K562 (cell line): ENCODE measurements around the gene MRPL37. TPM values are rescaled to one million over a fixed set of nuclear protein-coding genes. Genes with fewer than 3 reads are reported as not detected.
A peak's percentile ranks its signal among the peaks of the same experiment; 100 is the strongest.

Source experiments
- ATAC-seq: fragments of 200-7000 bp; cut with Tn5 transposase; 3 replicates; pipeline ENCODE4 v1.9.1; 2020; ENCODE audit warnings: moderate library complexity
- BruUV-seq: library from RNA; stranded (reverse); fragments of 400-500 nt; replicated peaks from 2 replicates; lab custom pipeline; 2021; lab: Mats Ljungman, UMichigan
- CTCF ChIA-PET: fragments of 300-600 bp; formaldehyde crosslinking; extraction: SDS; loops from one replicate; lab custom pipeline; 2021; ENCODE audit warnings: low intra/inter-chr PET ratio; lab: Yijun Ruan, JAX
- POLR2A ChIA-PET: fragments of 300-600, 350-650 bp; sonication (Branson Sonifier 250); formaldehyde crosslinking; extraction: SDS; loops from one replicate; lab custom pipeline; 2021; ENCODE audit warnings: antibody characterized with exemption, inconsistent platforms; lab: Yijun Ruan, JAX
- DNase-seq, 4 experiments: peaks; one replicate each; pipeline versions ENCODE4 v3.0.0 to v3.0.0-alpha.2; 2011 to 2018; ENCODE audit warnings: low spot score in 3 of 4, mixed read lengths in 3 of 4; ENCODE audit errors: extremely low read depth in 1 of 4
- FAIRE-seq: peaks from 2 replicates; lab custom pipeline; 2011; peaks lifted over from hg19 to GRCh38; lab: Jason Lieb, UNC
- H2AFZ ChIP-seq: 2 replicates; pipeline ENCODE4 v1.6.0; 2011; ENCODE audit warnings: low read depth, low read length, control low read depth, inconsistent platforms
- H3K27ac ChIP-seq: fragments of 200-600 bp; 3 replicates; pipeline ENCODE4 v1.8.0; 2011; ENCODE audit warnings: low read depth, mild to moderate bottlenecking, control low read depth, inconsistent platforms, low read length, moderate library complexity, mixed read lengths; ENCODE audit errors: extremely low read depth
- H3K27me3 ChIP-seq, 2 experiments: fragments of 300-600 bp in 1 of 2; 2 replicates in 1 of 2; 3 replicates in 1 of 2; pipeline versions ENCODE4 v1.6.0 to v1.8.0; 2011; ENCODE audit warnings: inconsistent platforms in 2 of 2, low read length in 2 of 2, mild to moderate bottlenecking in 1 of 2, mixed read lengths in 1 of 2, moderate library complexity in 1 of 2; ENCODE audit not compliant: control insufficient read depth in 2 of 2, insufficient read depth in 2 of 2
- H3K36me3 ChIP-seq: fragments of 300-600 bp; 3 replicates; pipeline ENCODE4 v1.8.0; 2011; ENCODE audit warnings: mild to moderate bottlenecking, low read length, inconsistent platforms; ENCODE audit not compliant: control insufficient read depth, insufficient read depth
- H3K4me1 ChIP-seq, 2 experiments: fragments of 200-600 bp in 1 of 2; replicated peaks in 1 of 2; 2 replicates in 1 of 2; 3 replicates in 1 of 2; pipeline versions ENCODE4 v1.5.1 to v1.8.0; 2011; ENCODE audit warnings: inconsistent platforms in 2 of 2, low read length in 2 of 2, mild to moderate bottlenecking in 1 of 2, mixed read lengths in 1 of 2, moderate library complexity in 1 of 2; ENCODE audit not compliant: control insufficient read depth in 2 of 2, insufficient read depth in 2 of 2
- H3K4me2 ChIP-seq: 2 replicates; pipeline ENCODE4 v1.6.1; 2011; ENCODE audit warnings: low read length, control low read depth, inconsistent platforms, mixed read lengths; ENCODE audit not compliant: insufficient read depth
- H3K4me3 ChIP-seq: fragments of 200-600 bp; sonication (generic), shearing (Covaris generic); 2 replicates; pipeline ENCODE4 v1.5.1; 2016; ENCODE audit warnings: control low read depth, inconsistent platforms
- H3K79me2 ChIP-seq: fragments of 200-600 bp; 3 replicates; pipeline ENCODE4 v1.8.0; 2011; ENCODE audit warnings: low read length, inconsistent platforms; ENCODE audit not compliant: control insufficient read depth, insufficient read depth
- H3K9ac ChIP-seq, 2 experiments: 2 replicates each; pipeline versions ENCODE4 v1.6.0 to v1.6.1; 2011; ENCODE audit warnings: low read depth in 2 of 2, low read length in 2 of 2, control low read depth in 1 of 2, inconsistent platforms in 1 of 2, mild to moderate bottlenecking in 1 of 2, mixed read lengths in 1 of 2; ENCODE audit not compliant: insufficient read depth in 1 of 2
- H3K9me1 ChIP-seq: one replicate; pipeline ENCODE4 v1.6.0; 2011; ENCODE audit warnings: inconsistent platforms, mild to moderate bottlenecking, low read length, moderate library complexity; ENCODE audit not compliant: control insufficient read depth, insufficient read depth
- H3K9me3 ChIP-seq: replicated peaks from 2 replicates; pipeline ENCODE4 v1.5.1; 2011; ENCODE audit warnings: low read depth, low read length, inconsistent platforms; ENCODE audit not compliant: control insufficient read depth, insufficient read depth
- H4K20me1 ChIP-seq: replicated peaks from 2 replicates; pipeline ENCODE4 v1.6.1; 2011; ENCODE audit warnings: low read length, inconsistent platforms, mixed read lengths; ENCODE audit not compliant: control insufficient read depth, insufficient read depth
- BCOR ChIP-seq: fragments of 450-650 bp; IDR thresholded peaks from 2 replicates; pipeline ENCODE4 v1.6.1; 2016
- BRCA1 ChIP-seq, 2 experiments: fragments of 450-650 bp in 1 of 2; sonication (generic) in 1 of 2; formaldehyde crosslinking in 1 of 2; IDR thresholded peaks; 2 replicates each; pipeline versions ENCODE4 v1.5.0 to v1.6.1; 2017 to 2020; ENCODE audit warnings: mild to moderate bottlenecking in 1 of 2, missing genetic modification reagents in 1 of 2
- CSDE1 ChIP-seq, 2 experiments: fragments of 450-650 bp; IDR thresholded peaks; 2 replicates each; pipeline ENCODE4 v1.6.1; 2016; ENCODE audit warnings: mild to moderate bottlenecking in 1 of 2
- MAZ ChIP-seq, 2 experiments: fragments of 450-650 bp in 1 of 2; sonication (generic) in 1 of 2; formaldehyde crosslinking; IDR thresholded peaks in 1 of 2; conservative IDR thresholded peaks in 1 of 2; 2 replicates each; pipeline versions ENCODE4 v1.4.0 to v1.5.0; 2020; ENCODE audit warnings: mild to moderate bottlenecking in 1 of 2, missing genetic modification reagents in 1 of 2
- NCOA6 ChIP-seq: fragments of 450-650 bp; IDR thresholded peaks from 2 replicates; pipeline ENCODE4 v1.6.1; 2017; ENCODE audit warnings: mild to moderate bottlenecking
- SMAD1 ChIP-seq: fragments of 150-350 bp; IDR thresholded peaks from 2 replicates; pipeline ENCODE4 v1.6.1; 2014; ENCODE audit warnings: low read length, low read depth; ENCODE audit not compliant: partially characterized antibody
- TEAD4 ChIP-seq, 2 experiments: sonication (generic) in 1 of 2; formaldehyde crosslinking in 1 of 2; IDR thresholded peaks; 2 replicates each; pipeline versions ENCODE4 v1.6.1 to v1.8.0; 2012 to 2022; ENCODE audit warnings: borderline replicate concordance in 1 of 2, inconsistent platforms in 1 of 2, low read length in 1 of 2, mild to moderate bottlenecking in 1 of 2, missing genetic modification reagents in 1 of 2
- TOE1 ChIP-seq, 2 experiments: fragments of 450-650 bp in 1 of 2; sonication (generic) in 1 of 2; formaldehyde crosslinking in 1 of 2; IDR thresholded peaks; 2 replicates each; pipeline versions ENCODE4 v1.7.1 to v1.8.0; 2016 to 2022; ENCODE audit warnings: borderline replicate concordance in 2 of 2, mild to moderate bottlenecking in 2 of 2, antibody characterized with exemption in 1 of 2, inconsistent platforms in 1 of 2, low read depth in 1 of 2, missing genetic modification reagents in 1 of 2, moderate library complexity in 1 of 2
- ZBTB1 ChIP-seq: sonication (generic); formaldehyde crosslinking; IDR thresholded peaks from 2 replicates; pipeline ENCODE4 v1.8.1; 2023; ENCODE audit warnings: missing genetic modification reagents, low read depth, mild to moderate bottlenecking, borderline replicate concordance
- ZKSCAN8 ChIP-seq: fragments of 200-800 bp; sonication (Bioruptor generic); IDR thresholded peaks from 2 replicates; pipeline ENCODE4 v1.6.1; 2016; ENCODE audit warnings: missing genetic modification characterization, missing compliant biosample characterization
- WGBS: fragments of 100-300 bp; shearing (Covaris generic); methylation state at CpG from one replicate; pipeline ENCODE4 v1.1.6; 2016; ENCODE audit warnings: low coverage, mixed read lengths; ENCODE audit not compliant: insufficient coverage; ENCODE audit errors: missing lambda C conversion rate; 5-methylcytosine and 5-hydroxymethylcytosine counted together
- in situ Hi-C: fragments of 300-500 bp; cut with MboI; formaldehyde crosslinking; loops from 4 replicates; pipeline ENCODE4 v1.15.0; 2018; ENCODE audit warnings: inconsistent platforms, mixed read lengths
- intact Hi-C: fragments of 100-400 bp; cut with micrococcal nuclease; formaldehyde crosslinking; loops from 2 replicates; pipeline ENCODE4 v1.14.2; 2022
- polyA plus RNA-seq, 8 experiments: library from polyadenylated mRNA; depleted of rRNA in 4 of 8; stranded (reverse) in 5 of 8; unstranded in 3 of 8; fragments of >200 nt; fragmentation: Nextera tagmentation in 2 of 8; fragmentation: Illumina TruSeq in 1 of 8; extraction: Ambion mirVana in 2 of 8; extraction: Trizol in 1 of 8; gene quantifications; 2 replicates each; pipeline versions ENCODE4 v1.2.1 to v1.2.3, GENCODE V29; 2011 to 2014; ENCODE audit warnings: inconsistent platforms in 1 of 8, missing spikeins in 1 of 8
- total RNA-seq, 7 experiments: library from RNA; depleted of rRNA in 6 of 7; stranded (reverse); fragments of >200 nt in 6 of 7; fragmentation: Illumina TruSeq in 2 of 7; extraction: Trizol in 2 of 7; gene quantifications; 2 replicates each; pipeline versions ENCODE4 v1.2.1 to v1.2.3, GENCODE V29; 2011 to 2021; ENCODE audit warnings: low replicate concordance in 1 of 7
- TF ChIP-seq, protein P1 (sequence below): fragments of 250-450 bp; sonication (Bioruptor Pico); IDR thresholded peaks from 2 replicates; pipeline ENCODE4 v1.8.0; 2022; ENCODE audit warnings: moderate library complexity, mild to moderate bottlenecking, inconsistent platforms

Gene MRPL37
- total and polyA plus RNA-seq, 9 of the 15 experiments (the other 6 are each of a cell fraction or from before 2014, with no cell fraction given) = 52.2 to 303 (median 180) TPM

GRCh38 chr1:54200519-54200997, 591 bp downstream of the MRPL37 start (continued):
- TF ChIP-seq, protein P1, sequence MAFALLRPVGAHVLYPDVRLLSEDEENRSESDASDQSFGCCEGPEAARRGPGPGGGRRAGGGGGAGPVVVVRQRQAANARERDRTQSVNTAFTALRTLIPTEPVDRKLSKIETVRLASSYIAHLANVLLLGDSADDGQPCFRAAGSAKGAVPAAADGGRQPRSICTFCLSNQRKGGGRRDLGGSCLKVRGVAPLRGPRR (CRISPR knock-in tag) = no peak
- TF ChIP-seq BCOR (peak; percentile 67; the same call in 1 of the 2 replicates), ZKSCAN8 (no peak), TEAD4 (IDR thresholded peaks at IDR 0.05; ENCODE audit: low read length) (no peak), TEAD4 (CRISPR knock-in tag; IDR thresholded peaks at IDR 0.05; ENCODE audit: borderline replicate concordance) (0 out of 2 replicates have a peak, but pooled peaks have one; percentile 69), ZBTB1 (CRISPR knock-in tag) (peak; percentile 45; the same call in 1 of the 2 replicates), BRCA1 (IDR thresholded peaks at IDR 0.05) (no peak), BRCA1 (CRISPR knock-in tag; IDR thresholded peaks at IDR 0.05) (no peak), MAZ (CRISPR knock-in tag; conservative IDR thresholded peaks at IDR 0.05 in 1 of 2, IDR thresholded peaks at IDR 0.05 in 1 of 2) (0 out of 4 replicates have a peak, but pooled peaks of 1 of the 2 experiments have one; percentile 11)

DNA sequence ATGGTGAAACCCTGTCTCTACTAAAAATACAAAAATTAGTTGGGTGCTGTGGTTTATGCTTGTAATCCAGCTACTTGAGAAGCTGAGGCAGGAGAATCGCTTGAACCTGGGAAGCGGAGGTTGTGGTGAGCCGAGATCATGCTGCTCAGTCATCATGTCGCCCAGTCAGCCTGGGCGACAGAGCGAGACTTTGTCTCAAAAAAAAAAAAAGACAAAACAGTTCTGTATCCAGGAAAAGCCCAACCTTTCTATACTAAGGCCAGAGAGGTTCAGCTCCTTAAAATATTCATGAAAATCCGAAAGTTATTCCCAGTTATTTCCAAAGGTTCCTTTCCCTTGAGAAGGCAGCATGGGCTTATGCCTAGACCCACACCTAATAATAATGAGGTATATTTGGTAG, 4.2 kb downstream of the MRPL37 start:
- Histone ChIP-seq H3K79me2 (peaks cover 60% of the 10 kb centered on the region), H3K4me1 (peaks cover 19% of the 10 kb centered on the region in 2 experiments; a peak in 4 of 5 replicates), H3K36me3 (peaks cover 73% of the 10 kb centered on the region), H3K9me3 (no peaks in the 10 kb centered on the region), H2AFZ (no peak overlapping the region), H3K4me3 (no peak overlapping the region), H3K27ac (no peak overlapping the region), H3K4me2 (no peak overlapping the region), H4K20me1 (no peaks in the 10 kb centered on the region; the same call in 1 of the 2 replicates), H3K9me1 (no peaks in the 10 kb centered on the region), H3K9ac (no peak overlapping the region), H3K27me3 (no peaks in the 10 kb centered on the region)
- no peak for DNase-seq
- CTCF ChIA-PET = no interaction called here
- 78% methylated on average over 7 of the region's 7 CpGs for WGBS
- in situ Hi-C loops = no loop called here
- POLR2A ChIA-PET = interaction anchor here (0.6 to 9.0 kb wide), 4 partner anchors 13 to 158 kb away, joined by 3 to 148 read pairs (median 4); no protein-coding TSS in a partner anchor
- no peak for FAIRE-seq
- no peak for ATAC-seq
- BruUV-seq = no TSS peak
- no peak for TF ChIP-seq TOE1 (IDR thresholded peaks at IDR 0.05; ENCODE audit: borderline replicate concordance)
- no peak for TF ChIP-seq TOE1 (CRISPR knock-in tag; IDR thresholded peaks at IDR 0.05; ENCODE audit: borderline replicate concordance, low read depth)
- TF ChIP-seq CSDE1 (IDR thresholded peaks at IDR 0.05) = no peak
- TF ChIP-seq NCOA6 = no peak
- TF ChIP-seq SMAD1 = no peak
- intact Hi-C loops = loop anchor here (5.0 kb wide), 1 partner anchor 82 kb away; no protein-coding TSS in a partner anchor
